ENCODE results near the gene PTPRU. TPM values are rescaled to one million over a fixed set of nuclear protein-coding genes. Genes with fewer than 3 reads are reported as not detected.

The PTPRU gene
- total RNA-seq, 2 experiments from 2014 or later, result 0.16 to 0.56 TPM

DNA sequence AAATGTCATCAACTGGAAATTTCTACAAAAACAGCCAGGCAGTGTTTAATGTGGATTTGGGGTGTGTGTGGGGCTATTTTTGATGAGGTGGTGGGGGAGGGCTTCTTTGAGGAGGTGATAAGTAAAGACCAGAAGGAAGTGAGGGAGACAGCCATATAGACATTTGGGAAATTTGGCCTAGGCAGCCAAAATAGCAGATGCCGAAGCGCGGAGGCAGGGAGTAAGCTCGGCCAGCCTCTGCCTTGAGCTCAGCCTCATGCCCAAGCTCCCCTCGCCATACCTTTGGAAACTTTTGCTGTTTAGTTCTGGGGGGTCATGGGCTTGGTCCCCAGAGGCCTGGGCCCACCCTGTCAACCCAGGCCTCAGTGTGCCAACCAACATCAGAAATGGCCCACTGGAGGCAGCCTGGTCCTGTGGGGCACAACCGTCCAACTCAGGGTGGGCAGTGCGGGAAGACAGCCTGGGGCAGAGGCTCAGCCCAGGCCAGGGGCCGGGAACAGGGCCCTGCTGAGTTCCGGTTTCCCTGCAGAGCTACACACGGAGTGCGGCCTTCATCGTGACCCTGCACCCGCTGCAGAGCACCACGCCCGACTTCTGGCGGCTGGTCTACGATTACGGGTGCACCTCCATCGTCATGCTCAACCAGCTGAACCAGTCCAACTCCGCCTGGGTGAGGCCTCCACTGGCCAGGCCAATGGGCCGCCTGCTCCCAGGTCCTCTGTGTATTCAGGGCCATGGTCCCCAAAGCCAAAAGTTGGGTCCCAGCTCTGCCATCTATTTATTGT lies 84.0 kb downstream of the PTPRU start:
- no peak overlapping the region for H3K27ac ChIP-seq (ENCODE audit: low read depth in 1 of 2, low read length in 2 of 2)
- H3K4me1 ChIP-seq (ENCODE audit: insufficient read depth, low read length), result no peaks in the 10 kb centered on the region
- POLR2A ChIA-PET, result no interaction called here
- Mint-ChIP-seq H3K4me1 (ENCODE audit: low read depth) (no peaks in the 10 kb centered on the region), H3K27ac (no peak overlapping the region), H3K9me3 (no peaks in the 10 kb centered on the region), H3K27me3 (no peaks in the 10 kb centered on the region), H3K36me3 (ENCODE audit: low read depth) (no peaks in the 10 kb centered on the region), H3K4me3 (no peak overlapping the region)
- CTCF ChIA-PET, result interaction anchor here (0.6 kb wide), 1 partner anchor 759 kb away, joined by 3 read pairs; no protein-coding TSS in a partner anchor
- no peak for TF ChIP-seq CTCF (IDR thresholded peaks at IDR 0.05)
- no peaks in the 10 kb centered on the region for H3K36me3 ChIP-seq (ENCODE audit: insufficient read depth, low read length)
- no peak overlapping the region for H3K4me3 ChIP-seq (ENCODE audit: low read length)
- H3K27me3 ChIP-seq (ENCODE audit: control insufficient read depth in 1 of 2, insufficient read depth in 2 of 2, low read length in 2 of 2), result no peaks in the 10 kb centered on the region
- intact Hi-C loops (cut with DNase I, micrococcal nuclease), result no loop called here
- ATAC-seq (ENCODE audit: poor library complexity), result no peak
- no peaks in the 10 kb centered on the region for H3K9me3 ChIP-seq (ENCODE audit: control insufficient read depth in 1 of 2, insufficient read depth in 1 of 2, low read length in 2 of 2)
- no peak for DNase-seq

DNA sequence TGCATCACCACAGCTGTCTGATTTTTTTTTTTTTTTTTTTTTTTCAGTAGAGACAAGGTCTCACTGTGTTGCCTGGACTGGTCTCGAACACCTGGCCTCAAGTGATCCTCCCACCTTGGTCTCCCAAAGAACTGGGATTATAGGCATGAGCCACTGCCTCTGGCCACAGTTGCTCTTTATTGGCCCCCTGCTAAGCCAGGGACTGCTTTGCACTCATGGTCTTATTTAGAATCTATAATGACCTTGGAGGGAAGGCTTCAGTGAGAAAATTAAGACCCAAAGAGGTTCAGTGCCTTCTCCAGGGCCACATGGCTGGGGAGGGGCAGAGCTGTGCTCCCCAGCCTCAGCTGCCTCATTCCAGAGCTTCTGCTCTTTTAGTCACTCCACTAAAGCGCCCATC lies 84.9 kb downstream of the PTPRU start:
- no peak overlapping the region for H3K27ac ChIP-seq (ENCODE audit: low read depth in 1 of 2, low read length in 2 of 2)
- TF ChIP-seq CTCF (IDR thresholded peaks at IDR 0.05), result no peak
- intact Hi-C loops (cut with DNase I, micrococcal nuclease), result no loop called here
- H3K36me3 ChIP-seq (ENCODE audit: insufficient read depth, low read length), result no peaks in the 10 kb centered on the region
- no peak overlapping the region for H3K4me3 ChIP-seq (ENCODE audit: low read length)
- H3K4me1 Mint-ChIP-seq (ENCODE audit: low read depth), result no peaks in the 10 kb centered on the region
- CTCF ChIA-PET, result no interaction called here
- no peak for ATAC-seq (ENCODE audit: poor library complexity)
- no peaks in the 10 kb centered on the region for H3K4me1 ChIP-seq (ENCODE audit: insufficient read depth, low read length)
- no peaks in the 10 kb centered on the region for H3K27me3 Mint-ChIP-seq
- H3K36me3 Mint-ChIP-seq (ENCODE audit: low read depth), result no peaks in the 10 kb centered on the region
- POLR2A ChIA-PET, result no interaction called here
- H3K9me3 Mint-ChIP-seq, result no peaks in the 10 kb centered on the region
- DNase-seq, result no peak
- no peak overlapping the region for H3K27ac Mint-ChIP-seq
- no peak overlapping the region for H3K4me3 Mint-ChIP-seq
- H3K27me3 ChIP-seq (ENCODE audit: control insufficient read depth in 1 of 2, insufficient read depth in 2 of 2, low read length in 2 of 2), result no peaks in the 10 kb centered on the region
- no peaks in the 10 kb centered on the region for H3K9me3 ChIP-seq (ENCODE audit: control insufficient read depth in 1 of 2, insufficient read depth in 1 of 2, low read length in 2 of 2)

DNA sequence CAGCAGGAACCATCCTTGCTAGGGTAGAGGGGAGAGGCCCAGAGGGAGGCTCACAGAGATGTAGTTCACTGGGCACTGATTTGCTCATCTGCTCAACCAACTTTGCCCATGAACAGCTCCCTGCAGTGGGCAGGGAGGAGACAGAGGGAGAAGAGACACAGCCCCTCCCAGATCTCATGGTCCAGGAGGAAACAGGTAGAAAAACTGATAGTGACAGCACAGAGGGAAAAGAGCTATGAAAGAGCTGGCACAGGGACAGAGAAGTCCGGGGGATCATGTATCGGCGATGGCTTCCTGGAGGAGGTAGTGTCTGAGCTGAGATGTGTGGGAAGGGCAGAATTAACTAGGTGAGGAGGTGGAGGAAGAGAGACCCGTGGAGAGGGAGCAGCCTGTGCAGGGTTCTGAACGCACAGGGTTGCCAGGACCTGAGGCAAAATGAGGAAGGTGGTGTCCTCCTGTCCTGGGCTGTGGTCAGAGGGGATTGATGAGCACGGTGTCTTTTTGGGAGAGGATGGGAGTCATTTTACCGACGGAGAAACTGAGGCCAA lies 85.9 kb downstream of the PTPRU start:
- DNase-seq (no peak), ATAC-seq (ENCODE audit: poor library complexity) (no peak)
- ChIA-PET CTCF (no interaction called here), POLR2A (no interaction called here)
- Mint-ChIP-seq H3K4me1 (ENCODE audit: low read depth) (no peaks in the 10 kb centered on the region), H3K36me3 (ENCODE audit: low read depth) (no peaks in the 10 kb centered on the region), H3K27me3 (no peaks in the 10 kb centered on the region), H3K27ac (no peak overlapping the region), H3K9me3 (no peaks in the 10 kb centered on the region), H3K4me3 (no peak overlapping the region)
- Histone ChIP-seq H3K4me1 (ENCODE audit: insufficient read depth, low read length) (no peaks in the 10 kb centered on the region), H3K4me3 (ENCODE audit: low read length) (no peak overlapping the region), H3K27ac (ENCODE audit: low read depth in 1 of 2, low read length in 2 of 2) (no peak overlapping the region), H3K27me3 (ENCODE audit: control insufficient read depth in 1 of 2, insufficient read depth in 2 of 2, low read length in 2 of 2) (no peaks in the 10 kb centered on the region), H3K36me3 (ENCODE audit: insufficient read depth, low read length) (no peaks in the 10 kb centered on the region), H3K9me3 (ENCODE audit: control insufficient read depth in 1 of 2, insufficient read depth in 1 of 2, low read length in 2 of 2) (no peaks in the 10 kb centered on the region)
- intact Hi-C loops (cut with DNase I, micrococcal nuclease), result no loop called here
- TF ChIP-seq CTCF (IDR thresholded peaks at IDR 0.05), result no peak

All from CD4-positive, alpha-beta T cell (primary cell).